NCI-H2171 treated with DMSO at 0.1 percent for 48 hours (cell line): ENCODE results near the gene DXO.
"Not testable (repeated sequence)": the region's sequence is repeated elsewhere in the genome, so short reads cannot be mapped to it uniquely, and the experiment has no call there.

Experiments
- DNase-seq: peaks from one replicate; lab custom pipeline; 2025; lab: John Stamatoyannopoulos, UW

The DXO gene

DNA sequence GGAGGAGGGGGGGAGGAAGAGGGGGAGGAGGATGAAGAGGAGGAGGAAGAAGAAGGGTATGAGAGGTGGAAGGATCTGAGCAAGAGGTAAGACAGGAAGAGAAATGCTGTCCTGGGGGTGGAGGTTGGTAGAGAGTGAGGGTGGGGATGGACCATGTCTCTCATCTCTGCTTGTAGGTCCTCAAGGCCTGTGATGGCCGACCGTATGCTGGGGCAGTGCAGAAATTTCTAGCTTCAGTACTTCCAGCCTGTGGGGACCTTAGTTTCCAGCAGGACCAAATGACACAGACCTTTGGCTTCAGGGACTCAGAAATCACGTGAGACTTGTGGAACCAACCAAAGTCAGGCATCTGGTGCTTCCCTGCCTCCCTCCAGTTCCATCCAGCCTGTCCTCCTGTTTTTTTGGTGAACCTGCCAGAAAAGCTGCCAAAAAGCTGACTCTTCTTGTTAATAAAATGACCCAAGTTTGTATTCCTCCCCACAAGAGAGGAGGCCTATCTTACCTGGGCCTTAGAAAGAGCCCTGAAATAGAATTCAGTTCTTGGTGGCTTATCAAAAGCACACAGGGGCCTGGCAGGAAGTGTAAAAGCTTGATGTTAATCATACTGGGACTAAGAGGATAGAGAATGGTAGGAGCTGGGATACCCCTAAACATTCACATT lies 7.4 kb upstream of the DXO start:
- DNase-seq = no peak

DNA sequence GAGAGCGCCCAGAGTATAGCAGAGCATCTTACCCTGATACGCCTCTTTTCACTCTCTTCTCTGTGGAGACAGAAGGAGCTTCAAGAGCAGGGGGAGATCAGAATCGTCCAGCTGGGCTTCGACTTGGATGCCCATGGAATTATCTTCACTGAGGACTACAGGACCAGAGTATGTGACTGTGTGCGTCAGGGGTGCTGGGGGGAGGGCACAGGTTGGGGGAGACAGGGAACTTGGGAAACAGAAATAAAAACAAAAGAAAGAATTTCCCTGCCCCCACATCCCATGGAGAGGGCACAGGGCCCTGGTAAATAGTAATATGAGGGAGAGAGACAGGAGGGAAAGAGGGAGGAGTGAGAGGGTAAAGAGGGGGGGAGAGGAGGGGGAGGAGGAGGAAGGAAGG lies 6.9 kb upstream of the DXO start:
- no peak for DNase-seq

DNA sequence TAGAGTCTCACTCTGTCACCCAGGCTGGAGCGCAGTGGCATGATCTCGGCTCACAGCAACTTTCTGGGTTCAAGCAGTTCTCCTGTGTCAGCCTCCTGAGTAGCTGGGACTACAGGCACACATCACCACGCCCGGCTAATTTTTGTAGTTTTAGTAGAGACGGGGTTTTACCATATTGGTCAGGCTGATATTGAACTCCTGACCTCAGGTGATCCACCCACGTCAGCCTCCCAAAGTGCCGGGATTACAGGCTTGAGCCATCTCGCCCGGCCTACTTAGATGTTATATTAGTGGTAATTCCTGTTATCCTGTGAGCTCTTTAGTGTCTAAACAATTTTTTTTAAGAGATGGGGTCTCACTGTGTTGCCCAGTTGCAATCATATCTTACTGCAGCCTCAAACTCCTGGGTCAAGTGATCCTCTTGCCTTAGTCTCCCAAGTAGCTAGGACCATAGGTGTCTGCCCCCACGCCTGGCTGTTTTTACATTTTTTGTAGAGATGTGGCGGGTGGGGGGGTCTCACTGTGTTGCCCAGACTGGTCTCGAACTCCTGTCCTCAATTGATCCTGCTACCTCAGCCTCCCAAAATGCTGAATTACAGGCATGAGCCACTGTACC lies 6.0 kb upstream of the DXO start:
- DNase-seq = no peak

DNA sequence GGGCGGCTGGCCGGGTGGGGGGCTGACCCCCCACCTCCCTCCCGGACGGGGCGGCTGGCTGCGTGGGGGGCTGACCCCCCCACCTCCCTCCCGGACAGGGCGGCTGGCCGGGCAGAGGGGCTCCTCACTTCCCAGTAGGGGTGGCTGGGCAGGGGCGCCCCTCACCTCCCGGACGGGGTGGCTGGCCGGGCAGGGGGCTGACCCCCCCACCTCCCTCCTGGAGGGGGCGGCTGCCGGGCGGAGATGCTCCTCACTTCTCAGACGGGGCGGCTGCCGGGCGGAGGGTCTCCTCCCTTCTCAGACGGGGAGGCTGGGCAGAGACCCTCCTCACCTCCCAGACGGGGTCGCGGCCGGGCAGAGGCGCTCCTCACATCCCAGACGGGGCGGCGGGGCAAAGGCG lies 4.1 kb upstream of the DXO start:
- not testable (repeated sequence) for DNase-seq

DNA sequence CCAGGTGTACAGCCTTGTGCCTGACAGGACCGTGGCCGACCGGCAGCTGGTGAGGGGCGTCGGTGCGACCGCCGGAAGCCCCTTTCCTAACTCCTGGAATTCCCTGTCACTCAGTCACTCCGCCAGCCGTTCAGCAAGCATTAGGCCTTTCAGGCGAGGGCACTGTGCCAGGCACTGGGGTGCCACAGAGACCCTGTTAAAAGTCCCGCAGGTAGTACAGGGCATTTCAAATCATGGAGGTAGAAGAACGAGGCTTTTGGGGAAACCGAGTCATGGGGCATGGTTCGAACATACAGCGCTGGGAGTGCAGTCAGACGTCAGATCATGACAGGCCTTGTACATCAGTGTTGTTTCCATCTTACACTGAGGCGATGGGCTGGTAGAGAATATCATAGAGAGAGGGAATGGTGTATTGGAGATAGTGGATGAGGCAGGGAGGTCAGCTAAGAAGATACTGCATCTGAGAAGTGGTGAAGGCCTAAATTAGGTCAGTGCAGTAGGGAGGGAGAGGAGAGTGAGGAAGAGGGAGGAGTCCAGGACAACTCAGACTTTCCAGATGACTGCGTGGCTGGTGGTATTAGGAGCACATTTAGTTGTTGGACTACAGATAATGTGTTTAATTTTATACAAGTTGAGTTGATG lies 892 bp upstream of the DXO start:
- DNase-seq = no peak

DNA sequence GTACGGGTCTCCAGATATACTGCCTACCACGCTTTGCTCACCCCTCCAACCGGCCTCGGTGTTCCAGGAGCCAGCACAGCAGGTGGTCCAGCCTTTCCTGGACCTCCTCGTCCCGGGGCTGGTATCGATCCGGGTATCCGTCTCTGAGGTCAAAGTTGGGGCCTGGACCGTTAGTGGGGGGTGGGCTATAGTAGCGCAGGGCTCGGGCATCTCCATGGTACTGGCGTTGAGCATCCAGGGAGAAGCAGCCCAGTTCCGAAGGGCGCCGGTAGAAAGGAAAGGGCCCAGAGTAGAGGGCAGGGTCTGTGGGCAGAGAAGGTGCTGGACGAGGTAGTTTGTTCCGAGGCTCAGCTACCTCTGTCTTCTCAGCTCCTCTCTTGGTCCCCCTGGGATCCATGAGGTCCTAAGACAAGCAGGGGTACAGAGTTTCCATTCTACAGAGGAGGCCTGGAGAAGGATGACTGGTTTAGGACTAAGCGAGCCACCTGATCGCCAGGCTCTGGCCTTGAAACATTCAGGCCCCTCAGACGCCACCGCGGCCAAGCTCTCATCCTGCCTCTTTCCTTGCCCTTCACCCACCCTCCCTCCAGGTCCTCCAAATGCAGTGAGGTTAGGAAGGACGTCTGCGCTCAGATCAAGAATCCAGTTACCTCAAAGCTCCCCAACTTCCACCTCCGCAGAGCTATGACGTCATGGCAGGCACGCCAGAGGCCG lies 502 bp downstream of the DXO start:
- DNase-seq = no peak

DNA sequence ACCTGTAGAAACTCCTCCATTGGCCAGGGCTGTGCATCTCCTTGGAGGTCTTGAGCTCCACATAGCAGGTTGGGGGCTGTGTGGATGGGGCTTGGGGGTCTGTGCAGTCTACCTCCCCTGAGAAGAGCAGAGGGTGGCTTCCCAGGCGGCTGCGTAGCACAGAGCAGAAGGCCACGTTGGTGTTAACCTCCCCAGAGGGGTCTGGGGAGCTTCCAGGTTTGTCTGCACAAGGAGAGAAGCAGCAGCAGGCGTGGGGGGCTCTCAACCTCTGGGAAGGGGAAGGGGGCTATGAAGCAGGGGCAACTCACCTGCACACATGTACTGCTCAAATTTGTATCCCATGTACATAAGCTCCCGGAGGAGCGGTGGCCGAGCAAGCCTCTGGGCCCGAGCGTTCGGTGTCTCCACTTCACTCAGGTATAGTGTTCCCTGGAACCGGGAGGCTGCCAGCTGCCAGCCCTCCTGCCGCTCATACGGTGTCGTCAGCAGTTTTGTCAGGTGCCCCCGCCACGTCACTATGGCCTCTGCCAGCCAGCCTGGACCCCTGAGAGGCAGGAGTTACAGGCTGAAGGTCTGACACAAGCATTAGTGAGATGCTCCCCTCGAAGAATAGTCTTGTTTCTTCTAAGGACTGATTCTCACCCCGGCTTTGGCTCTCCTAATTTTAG lies 1.2 kb downstream of the DXO start:
- DNase-seq = peak; percentile 83

DNA sequence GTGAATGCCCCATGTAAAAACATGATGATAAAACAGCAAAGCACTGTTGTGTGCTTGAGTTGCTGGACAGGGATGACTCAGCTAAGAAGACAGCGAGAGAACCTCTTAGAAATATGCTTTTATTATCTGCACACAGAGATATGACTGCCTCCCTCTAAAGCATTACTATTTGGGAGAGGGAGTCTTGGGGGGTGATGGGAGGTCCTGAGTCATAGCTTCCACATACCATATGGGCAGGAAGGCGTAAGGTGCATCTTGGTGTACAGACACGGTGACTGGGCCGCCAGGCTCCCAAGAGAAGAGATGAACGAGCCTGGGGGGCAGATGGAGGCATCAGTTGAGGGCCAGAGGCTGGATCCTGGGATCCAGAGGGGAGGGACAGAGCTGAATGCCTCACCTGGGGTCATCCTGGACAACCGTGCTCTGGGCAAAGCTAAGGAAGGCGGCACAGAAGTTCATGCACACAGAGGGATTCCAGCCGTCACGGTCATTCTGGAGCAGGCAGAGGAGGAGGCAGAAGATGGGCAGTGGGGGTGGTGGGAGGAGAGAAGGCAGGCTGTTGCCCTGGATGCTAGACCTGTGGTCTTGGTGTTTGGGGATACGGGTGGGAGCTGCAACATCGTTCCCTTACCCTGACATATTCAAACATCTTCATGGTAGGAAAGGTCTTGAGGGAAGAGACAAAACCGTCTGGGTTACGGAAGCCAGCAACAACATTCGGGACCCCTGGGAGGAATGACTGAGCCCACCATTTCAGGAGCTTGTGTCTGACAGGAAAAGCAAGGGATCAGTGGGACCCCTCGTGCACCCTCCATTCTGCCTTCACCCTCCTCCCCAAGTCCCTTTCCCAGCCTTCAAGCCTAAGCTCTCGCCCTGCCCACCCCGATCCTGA lies 2.0 kb downstream of the DXO start:
- no peak for DNase-seq

DNA sequence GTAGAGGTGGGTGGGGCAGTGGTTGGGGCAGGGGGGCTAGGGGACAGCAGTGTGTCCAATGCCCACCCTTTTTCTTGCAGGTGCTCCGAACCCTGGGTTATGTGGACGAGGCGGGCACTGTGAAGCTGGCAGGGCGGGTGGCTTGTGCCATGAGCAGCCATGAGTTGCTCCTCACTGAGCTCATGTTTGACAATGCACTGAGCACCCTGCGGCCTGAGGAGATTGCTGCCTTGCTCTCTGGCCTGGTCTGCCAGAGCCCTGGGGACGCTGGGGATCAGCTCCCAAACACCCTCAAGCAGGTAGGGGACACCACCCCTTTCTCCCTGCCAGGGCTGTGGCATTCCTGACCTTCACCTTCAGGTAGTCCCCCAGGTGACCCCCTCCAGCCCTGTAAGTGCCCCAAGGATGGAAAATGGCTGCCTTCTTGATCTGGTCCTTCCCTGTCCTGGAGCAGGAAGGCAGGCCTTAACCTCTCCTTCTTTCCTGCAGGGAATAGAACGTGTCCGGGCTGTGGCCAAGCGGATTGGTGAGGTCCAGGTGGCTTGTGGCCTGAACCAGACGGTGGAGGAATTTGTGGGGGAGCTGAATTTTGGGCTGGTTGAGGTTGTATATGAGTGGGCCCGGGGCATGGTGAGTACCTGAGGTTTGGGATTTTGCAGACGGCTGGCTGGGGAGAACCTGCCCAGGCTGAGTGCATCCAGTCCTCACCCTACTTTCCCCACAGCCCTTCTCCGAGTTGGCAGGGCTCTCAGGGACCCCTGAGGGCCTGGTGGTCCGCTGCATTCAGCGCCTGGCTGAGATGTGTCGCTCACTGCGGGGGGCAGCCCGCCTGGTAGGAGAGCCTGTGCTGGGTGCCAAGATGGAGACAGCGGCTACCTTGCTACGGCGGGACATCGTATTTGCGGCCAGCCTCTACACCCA lies 2.9 kb downstream of the DXO start:
- no peak for DNase-seq

DNA sequence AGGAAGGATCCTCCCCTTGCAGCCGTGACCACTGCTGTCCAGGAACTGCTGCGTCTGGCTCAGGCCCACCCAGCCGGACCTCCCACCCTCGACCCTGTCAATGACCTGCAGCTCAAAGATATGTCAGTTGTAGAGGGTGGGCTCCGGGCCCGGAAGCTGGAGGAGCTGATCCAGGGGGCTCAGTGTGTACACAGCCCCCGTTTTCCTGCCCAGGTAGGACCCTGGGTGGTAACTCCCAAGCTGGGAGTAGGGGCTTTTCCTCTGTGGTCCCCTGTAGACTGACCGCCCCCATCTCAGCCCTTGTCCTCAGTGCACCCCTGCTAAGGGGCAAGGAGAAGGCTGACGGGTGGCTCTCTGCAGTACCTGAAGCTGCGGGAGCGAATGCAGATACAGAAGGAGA lies 3.6 kb downstream of the DXO start:
- no peak for DNase-seq

DNA sequence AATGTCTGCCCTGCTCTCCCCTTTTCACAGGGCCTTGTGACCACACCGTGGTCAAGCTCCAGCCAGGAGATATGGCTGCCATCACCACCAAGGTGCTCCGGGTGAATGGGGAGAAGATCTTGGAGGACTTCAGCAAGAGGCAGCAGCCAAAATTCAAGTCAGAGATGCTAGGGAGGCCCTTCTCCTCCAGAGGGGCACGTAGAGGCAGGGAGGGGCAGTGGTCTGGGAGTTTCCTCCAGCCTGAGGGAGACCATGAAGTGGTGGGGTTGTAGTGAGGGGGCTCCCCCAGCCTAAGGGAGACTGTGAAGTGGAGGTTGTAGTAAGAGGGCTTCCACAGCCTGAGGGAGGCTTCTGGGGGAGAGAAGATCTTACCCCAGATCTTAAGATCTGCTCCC lies 4.0 kb downstream of the DXO start:
- no peak for DNase-seq

DNA sequence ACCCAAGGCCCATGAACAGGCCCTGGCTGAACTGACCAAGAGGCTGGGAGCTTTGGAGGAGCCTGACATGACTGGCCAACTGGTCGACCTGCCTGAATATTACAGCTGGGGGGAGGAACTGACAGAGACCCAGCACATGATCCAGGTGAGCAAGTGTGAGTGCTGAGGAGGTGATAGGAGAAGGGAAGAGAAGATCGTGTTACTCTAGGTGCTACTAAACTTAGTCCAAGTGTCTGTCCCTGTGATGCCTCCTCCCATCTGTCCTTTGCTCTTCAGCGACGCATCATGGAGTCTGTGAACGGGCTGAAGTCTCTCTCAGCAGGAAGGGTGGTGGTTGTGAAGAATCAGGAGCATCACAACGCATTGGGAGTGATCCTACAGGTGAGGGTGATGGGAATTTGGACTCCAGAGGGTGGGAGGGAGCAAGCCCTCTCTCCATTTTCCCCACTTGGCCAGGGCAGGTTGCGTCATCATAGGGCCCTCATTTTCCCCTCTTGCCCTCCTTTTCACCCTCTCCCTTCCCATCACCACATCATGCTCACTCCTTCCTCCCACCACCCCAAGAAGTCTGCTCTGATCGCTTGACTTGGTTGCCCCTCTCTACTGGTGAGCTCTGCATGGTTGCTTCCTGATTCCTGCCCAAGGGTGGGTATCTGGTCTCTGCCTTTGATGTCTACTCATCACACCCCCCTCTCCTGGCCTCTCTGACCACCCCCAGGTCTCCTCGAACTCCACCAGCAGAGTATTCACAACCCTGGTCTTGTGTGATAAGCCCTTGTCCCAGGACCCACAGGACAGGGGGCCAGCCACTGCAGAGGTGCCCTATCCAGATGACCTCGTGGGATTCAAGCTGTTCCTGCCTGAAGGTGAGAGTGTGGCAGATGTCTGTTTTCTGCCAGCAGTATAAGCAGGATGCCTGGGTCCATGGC lies 4.7 kb downstream of the DXO start:
- no peak for DNase-seq

DNA sequence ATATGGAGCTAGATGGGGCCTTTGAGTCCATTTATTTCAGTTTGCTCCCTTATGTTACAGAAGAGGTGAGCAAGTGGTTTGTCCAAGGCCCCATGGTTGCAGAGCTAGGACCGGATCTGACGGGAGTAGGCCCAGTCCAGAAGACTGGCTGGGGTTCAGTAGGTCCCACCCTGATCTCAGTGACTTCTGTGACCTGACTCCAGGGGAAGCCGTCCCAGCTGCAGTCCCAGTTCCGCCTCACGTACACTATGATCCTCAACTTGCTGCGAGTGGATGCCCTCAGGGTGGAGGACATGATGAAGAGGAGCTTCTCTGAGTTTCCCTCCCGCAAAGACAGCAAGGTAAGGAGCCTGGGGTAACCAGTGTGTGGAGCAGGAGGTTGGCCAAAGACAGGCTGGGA lies 5.4 kb downstream of the DXO start:
- DNase-seq = no peak

DNA sequence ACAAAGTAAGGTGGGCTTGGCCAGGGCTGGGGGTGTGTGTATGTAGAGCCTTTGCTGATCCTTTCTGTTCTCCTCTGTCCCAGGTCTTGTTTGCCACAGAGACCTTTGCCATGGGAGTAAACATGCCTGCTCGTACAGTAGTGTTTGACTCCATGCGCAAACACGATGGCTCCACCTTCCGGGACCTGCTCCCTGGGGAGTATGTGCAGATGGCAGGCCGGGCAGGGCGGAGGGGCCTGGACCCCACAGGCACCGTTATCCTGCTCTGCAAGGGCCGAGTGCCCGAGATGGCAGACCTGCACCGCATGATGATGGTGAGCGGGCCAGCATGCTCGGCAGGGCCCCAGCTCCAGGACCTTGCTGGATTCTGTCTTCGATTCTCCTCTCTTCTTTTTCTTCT lies 6.2 kb downstream of the DXO start:
- DNase-seq = no peak

DNA sequence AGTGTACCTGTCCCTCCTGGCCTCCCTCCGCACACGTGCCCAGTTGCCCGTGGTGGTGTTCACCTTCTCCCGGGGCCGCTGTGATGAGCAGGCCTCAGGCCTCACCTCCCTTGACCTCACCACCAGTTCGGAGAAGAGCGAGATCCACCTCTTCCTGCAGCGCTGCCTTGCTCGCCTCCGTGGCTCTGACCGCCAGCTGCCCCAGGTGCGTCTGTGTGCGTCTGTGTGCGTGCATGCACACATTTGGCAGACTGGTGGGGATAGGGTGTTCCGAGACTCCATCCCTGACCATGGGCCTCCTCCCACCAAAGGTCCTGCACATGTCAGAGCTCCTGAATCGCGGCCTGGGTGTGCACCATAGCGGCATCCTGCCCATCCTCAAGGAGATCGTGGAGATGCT lies 8.0 kb downstream of the DXO start:
- DNase-seq = no peak

DNA sequence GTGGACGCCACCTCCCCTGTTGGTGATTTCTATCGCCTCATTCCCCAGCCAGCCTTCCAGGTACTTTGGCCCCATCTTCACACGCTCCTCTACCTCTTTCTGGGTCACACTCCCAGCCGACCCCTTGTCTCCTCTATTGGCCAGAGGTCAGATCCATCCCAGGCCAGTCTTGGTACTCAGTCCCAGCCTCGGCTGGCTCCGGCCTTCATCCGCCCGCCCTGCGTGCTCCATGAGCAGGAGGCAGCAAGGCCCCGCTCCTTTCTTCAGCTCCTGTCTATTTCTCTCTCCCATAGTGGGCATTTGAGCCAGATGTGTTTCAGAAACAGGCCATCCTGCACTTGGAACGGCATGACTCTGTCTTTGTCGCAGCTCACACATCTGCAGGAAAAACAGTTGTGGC lies 10.3 kb downstream of the DXO start:
- DNase-seq = no peak

DNA sequence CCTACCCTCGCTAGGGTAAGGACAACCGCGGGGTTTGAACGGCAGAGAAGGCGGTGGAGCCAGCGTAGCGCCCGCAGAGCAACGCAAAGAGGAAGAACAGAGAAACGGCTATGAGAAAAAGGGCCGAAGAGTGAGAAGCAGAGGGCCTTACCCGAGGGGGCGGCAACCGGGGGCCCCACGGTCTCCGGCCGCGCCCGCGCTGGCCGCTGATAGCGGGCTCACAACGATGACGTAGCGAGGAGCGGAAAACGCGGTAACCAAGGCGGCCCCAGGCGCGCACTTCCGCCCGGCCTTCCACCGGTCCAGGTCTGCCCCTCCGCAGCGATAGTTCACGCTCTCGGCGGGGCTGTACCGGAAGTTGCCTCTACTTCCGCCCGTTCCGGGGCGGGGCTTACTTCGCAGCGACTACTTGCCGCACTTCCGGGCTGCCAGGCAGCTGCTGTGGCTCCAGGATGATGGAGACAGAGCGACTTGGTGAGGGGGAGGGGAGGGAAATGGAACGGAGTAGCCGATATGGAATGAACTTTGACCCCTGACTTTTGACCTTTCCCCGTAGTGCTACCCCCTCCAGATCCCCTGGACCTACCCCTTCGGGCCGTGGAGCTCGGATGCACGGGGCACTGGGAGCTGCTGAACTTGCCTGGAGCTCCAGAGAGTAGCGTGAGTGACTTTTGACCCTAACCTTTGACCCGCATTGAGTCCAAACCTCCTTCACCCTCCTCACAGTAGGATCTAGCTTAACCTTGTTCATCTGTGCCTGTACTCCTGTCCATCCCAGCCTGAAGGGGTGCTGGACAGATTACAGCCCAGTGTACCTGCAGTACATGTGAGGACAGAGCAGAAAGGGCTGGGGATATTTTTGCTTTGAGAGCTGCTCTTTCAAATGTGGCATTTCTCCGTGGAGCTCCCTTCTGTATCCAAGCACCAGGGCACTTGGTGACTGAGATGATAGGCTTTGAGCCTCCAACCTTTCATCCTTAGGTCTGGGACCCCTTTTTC lies 12.9 kb downstream of the DXO start, which contains the start of the genes NELFE and SKIC2:
Gene NELFE, minus strand, starts transcription at position 231 of the 999 bp plus-strand sequence. CDS start 525 bp downstream, outside the sequence.
Gene SKIC2, plus strand, starts transcription at position 435 of the 999 bp plus-strand sequence. Its CDS starts 18 bp downstream, at position 453.
- peak; percentile 99 for DNase-seq

DNA sequence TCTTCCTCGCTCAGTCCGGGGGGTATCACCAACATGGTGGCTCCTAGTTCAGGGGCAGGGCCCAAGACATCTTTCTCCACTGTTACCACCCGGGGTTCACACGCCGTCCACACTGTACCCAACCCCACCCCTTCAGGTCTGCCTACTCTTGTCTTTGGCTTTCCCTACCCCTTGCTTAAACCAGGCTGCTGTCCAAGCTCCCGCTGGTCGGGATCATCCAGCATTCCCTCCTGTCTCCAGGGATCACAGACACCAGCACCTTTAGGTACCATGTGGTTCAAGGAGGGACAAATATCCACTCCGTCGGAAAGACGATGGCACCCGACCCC lies 13.6 kb downstream of the DXO start:
- no peak for DNase-seq
